ENCODE data around the gene FIZ1.

DNA sequence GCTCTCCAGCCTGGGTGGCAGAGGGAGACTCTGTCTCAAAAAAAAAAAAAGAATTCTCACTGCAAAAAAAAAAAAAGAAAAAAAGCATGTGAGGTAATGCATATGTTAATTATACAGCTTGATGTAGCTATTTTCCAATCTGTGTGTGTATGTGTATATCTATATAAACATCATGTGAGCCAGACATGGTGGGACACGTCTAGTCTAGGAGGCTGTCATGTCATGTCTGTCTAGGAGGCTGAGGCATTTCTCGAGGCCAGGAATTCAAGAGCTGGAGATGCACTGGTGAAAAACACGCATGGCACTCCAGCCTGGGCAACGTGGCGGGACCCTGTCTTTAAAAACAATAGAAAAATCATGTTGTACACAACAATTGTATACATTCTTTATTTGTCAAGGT lies 47.1 kb downstream of the FIZ1 start:
- TF ChIP-seq, protein P1, sequence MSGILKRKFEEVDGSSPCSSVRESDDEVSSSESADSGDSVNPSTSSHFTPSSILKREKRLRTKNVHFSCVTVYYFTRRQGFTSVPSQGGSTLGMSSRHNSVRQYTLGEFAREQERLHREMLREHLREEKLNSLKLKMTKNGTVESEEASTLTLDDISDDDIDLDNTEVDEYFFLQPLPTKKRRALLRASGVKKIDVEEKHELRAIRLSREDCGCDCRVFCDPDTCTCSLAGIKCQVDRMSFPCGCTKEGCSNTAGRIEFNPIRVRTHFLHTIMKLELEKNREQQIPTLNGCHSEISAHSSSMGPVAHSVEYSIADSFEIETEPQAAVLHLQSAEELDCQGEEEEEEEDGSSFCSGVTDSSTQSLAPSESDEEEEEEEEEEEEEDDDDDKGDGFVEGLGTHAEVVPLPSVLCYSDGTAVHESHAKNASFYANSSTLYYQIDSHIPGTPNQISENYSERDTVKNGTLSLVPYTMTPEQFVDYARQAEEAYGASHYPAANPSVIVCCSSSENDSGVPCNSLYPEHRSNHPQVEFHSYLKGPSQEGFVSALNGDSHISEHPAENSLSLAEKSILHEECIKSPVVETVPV (CRISPR knock-in tag; IDR thresholded peaks at IDR 0.05) = no peak
- TF ChIP-seq, protein P2, sequence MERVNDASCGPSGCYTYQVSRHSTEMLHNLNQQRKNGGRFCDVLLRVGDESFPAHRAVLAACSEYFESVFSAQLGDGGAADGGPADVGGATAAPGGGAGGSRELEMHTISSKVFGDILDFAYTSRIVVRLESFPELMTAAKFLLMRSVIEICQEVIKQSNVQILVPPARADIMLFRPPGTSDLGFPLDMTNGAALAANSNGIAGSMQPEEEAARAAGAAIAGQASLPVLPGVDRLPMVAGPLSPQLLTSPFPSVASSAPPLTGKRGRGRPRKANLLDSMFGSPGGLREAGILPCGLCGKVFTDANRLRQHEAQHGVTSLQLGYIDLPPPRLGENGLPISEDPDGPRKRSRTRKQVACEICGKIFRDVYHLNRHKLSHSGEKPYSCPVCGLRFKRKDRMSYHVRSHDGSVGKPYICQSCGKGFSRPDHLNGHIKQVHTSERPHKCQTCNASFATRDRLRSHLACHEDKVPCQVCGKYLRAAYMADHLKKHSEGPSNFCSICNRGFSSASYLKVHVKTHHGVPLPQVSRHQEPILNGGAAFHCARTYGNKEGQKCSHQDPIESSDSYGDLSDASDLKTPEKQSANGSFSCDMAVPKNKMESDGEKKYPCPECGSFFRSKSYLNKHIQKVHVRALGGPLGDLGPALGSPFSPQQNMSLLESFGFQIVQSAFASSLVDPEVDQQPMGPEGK (CRISPR knock-in tag; IDR thresholded peaks at IDR 0.05; ENCODE audit: borderline replicate concordance) = no peak
- TF ChIP-seq SNAI2 (CRISPR knock-in tag; IDR thresholded peaks at IDR 0.05) (no peak), ZFP3 (CRISPR knock-in tag; IDR thresholded peaks at IDR 0.05) (no peak), ESRRG (CRISPR knock-in tag; IDR thresholded peaks at IDR 0.05) (no peak), ARNTL (CRISPR knock-in tag; IDR thresholded peaks at IDR 0.05; ENCODE audit: borderline replicate concordance, low read depth) (no peak), BACH2 (CRISPR knock-in tag; IDR thresholded peaks at IDR 0.05; ENCODE audit: borderline replicate concordance) (no peak), ZNF70 (CRISPR knock-in tag; IDR thresholded peaks at IDR 0.05) (no peak)
- TF ChIP-seq, protein P3, sequence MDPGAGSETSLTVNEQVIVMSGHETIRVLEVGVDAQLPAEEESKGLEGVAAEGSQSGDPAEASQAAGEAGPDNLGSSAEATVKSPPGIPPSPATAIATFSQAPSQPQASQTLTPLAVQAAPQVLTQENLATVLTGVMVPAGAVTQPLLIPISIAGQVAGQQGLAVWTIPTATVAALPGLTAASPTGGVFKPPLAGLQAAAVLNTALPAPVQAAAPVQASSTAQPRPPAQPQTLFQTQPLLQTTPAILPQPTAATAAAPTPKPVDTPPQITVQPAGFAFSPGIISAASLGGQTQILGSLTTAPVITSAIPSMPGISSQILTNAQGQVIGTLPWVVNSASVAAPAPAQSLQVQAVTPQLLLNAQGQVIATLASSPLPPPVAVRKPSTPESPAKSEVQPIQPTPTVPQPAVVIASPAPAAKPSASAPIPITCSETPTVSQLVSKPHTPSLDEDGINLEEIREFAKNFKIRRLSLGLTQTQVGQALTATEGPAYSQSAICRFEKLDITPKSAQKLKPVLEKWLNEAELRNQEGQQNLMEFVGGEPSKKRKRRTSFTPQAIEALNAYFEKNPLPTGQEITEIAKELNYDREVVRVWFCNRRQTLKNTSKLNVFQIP (CRISPR knock-in tag; IDR thresholded peaks at IDR 0.05; ENCODE audit: borderline replicate concordance, low read depth) = no peak
- TF ChIP-seq, protein P4, sequence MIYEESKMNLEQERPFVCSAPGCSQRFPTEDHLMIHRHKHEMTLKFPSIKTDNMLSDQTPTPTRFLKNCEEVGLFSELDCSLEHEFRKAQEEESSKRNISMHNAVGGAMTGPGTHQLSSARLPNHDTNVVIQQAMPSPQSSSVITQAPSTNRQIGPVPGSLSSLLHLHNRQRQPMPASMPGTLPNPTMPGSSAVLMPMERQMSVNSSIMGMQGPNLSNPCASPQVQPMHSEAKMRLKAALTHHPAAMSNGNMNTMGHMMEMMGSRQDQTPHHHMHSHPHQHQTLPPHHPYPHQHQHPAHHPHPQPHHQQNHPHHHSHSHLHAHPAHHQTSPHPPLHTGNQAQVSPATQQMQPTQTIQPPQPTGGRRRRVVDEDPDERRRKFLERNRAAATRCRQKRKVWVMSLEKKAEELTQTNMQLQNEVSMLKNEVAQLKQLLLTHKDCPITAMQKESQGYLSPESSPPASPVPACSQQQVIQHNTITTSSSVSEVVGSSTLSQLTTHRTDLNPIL (CRISPR knock-in tag; IDR thresholded peaks at IDR 0.05; ENCODE audit: low read depth) = no peak

Data from SK-N-SH treated with all-trans-retinoic acid at 6 μM for 48 hours (cell line).